GM21381 (cell line): ENCODE measurements around the gene MSX2.
"Not testable (repeated sequence)": the region's sequence is repeated elsewhere in the genome, so short reads cannot be mapped to it uniquely, and the experiment has no call there.

Experiments used
- ATAC-seq: cut with Tn5 transposase; IDR thresholded peaks from one replicate; pipeline ENCODE4 v1.9.1; 2021; ENCODE audit warnings: mild to moderate bottlenecking, moderate library complexity; ENCODE audit not compliant: unreplicated experiment

The MSX2 gene

DNA sequence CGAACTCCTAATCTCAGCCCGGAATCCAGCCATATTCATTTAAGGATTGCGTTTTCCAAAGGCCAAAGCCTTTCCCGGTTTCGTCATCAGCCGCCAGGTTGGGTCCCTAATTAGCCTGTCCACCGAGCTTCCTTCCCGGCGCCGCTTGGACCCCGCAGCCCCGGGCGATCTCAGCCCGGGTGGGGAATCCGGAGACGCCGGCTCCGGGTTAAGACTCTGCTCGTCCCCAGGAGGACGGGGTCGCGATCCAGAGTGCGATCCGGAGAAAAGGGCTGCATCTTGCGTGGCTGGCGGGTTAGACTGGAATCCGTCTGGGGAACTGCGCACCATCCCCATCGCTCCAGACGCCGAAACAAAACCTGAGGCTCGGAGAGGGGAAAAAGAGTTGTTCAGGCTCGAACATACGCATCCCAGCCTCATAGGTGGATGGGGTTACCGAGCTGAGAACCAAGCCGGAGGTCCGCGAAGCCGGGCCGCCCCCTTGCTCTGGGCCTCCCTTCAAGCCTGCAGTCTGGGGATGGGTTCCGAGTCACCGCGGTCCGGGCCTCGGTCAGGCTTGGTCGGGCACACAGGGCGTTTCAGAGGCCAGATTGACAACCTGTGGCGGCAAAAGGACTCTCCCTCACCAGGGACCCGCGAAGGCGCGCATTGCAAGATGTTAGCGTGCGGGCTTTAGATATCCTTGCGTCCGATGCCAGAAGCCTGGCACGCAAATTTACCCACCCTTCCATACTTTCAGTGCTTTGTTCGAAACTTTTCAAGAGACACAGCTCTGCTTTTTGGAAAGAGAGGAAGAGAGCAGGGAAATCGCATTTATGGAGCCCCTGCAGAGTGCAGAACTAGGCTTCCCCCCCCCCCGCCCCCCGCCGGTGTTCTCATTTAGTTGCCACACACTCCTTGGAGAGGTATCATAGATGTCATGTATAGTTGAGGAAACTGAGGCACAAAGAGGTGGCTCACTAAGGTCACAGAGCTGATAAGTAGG lies 7.9 kb downstream of the MSX2 start:
- ATAC-seq = no peak

DNA sequence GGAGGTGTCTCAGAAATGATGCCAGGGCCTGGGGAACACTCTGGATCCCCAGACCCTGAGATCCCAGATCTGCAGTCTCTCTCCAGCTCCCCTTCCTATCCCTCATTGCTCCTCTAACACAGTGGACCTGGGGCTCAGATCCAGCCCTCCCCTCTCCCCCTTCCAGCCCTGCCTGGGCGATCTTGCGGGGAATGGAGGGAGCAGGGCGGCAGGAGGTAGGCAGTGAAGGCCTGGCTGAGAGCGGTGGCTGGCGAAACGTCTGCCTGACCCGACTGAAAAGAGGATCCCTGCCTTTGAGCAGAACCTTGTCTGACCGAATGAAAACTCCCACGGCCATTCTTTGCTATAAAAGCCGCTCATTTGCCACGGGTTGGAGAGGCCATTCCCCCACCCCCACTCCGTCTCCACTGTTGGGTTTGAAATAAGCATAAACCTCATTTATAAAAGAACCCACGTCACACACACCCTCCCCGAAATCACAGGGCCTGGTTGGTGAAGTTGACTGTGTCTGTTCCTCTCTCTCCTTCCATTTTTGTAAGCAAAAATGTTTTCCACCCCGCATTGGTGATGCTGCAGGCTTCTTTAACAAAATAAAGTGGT lies 8.8 kb downstream of the MSX2 start:
- no peak for ATAC-seq

DNA sequence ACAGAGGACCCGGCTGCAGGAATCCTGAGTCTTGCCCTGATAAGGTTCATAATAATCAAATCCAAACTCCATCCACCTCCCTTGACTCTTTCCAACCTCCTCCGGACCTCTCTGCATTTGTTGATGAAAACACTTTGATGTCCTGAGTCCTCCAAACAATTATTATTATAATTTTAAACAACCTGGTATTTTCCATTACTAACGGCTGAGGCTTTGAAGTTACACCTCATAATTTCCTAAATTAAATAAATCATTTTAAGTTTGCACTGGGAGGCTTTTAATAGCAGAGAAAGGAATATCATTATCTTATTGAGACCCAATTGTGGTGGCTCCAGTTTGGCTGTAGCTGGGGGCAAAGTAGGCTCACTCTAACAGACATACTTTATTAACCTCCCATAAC lies 9.5 kb downstream of the MSX2 start:
- no peak for ATAC-seq

DNA sequence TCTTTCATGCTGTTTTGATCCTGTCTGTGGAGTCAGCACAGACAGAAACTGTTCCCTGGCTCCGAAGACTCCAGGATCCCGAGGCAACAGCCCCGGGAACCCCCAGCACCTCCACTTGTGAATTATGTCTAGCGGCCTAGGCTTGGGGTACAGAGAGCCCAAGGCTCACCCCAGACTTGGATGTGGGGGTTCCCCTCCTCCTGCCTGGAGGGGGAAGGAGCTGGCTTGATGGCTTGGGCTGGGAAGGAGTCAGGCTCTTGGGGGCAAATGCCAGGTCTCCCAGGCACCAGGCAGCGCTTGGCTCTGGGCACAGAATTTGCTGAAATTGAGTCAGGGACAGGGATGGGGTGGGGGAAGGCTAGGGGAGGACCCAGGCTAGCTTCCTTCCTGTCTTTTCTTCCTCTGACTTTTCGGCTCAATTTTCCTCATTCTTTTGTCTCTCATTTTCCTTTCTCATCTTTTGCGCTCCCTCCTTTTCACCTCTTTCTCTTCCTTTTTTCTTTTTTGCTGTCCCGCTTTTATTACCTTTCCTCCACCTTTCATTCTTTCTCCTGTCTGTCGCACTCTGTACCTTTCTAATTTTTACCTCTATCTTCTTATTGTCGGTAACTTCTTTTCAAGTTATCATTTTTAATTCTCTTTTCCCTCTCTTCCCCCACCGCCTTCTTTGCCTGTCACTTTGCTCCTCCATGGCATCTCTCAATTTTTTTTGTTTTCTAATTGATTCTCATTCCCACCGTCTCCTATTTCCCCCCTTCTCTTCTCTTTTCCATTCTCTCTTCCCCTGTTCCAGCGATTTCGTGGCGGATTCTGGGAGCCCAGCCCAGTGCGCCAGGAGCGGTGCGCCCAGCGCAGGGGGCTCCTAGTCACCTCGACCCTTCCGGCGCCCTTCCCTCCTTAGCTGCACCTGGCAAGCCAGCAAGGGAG lies 10.5 kb downstream of the MSX2 start:
- no peak for ATAC-seq

DNA sequence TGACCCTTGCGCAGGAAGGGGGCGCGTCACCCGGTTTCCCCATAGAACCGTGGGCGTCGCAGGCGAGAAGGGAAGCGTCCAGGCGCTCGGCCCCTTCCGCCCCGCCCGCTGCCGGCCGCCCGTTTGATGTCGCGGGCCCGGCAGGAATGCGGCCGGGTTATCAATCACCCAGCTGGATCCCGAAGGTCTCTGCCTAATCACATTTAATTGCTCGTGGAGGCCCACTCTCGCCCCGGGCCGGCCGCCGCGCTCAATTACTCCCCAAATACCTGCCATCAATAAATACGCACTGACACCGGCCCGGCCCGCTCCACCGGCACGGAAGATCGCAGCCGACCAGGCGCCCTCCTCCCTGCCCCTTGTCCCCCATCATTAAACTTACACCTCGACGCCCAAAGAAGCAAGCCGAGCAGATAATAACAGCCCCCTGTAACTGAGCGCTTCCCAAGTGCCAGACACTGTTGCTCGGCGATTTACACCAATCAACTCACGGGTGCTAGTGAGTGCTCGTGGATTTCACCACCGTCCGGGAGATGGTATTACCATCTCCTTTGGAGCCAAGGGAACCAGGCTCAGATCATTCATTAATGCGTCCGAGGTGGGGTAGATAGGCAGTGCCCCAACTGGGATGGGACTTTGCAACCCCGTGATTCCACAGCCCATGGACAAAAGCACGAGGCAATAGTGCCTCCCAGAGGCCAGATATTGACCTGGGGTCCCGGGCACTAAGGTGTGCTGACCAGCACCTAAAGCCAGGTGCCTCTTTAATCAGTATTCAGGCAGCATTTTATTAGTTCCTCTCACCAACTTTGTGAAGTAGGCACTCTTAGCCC lies 11.3 kb downstream of the MSX2 start:
- no peak for ATAC-seq

DNA sequence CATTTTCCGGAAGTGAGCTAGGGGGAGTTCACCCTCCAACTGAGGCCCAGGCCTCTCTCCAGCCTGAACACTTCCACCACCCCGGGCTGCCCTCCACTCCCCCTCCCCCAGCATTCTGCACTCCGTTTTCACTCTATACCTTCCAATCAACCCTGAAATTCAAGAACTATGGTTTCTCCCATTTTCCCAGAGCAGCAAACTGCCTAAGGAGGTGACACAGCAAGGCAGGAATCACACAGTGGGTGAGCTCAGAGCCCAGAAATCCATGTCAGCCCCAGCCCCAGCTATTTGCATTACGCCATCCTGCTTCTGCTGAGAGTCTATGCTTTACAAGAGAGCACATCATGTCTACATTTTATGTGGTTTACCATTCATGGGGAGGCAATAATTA lies 11.9 kb downstream of the MSX2 start:
- no peak for ATAC-seq

DNA sequence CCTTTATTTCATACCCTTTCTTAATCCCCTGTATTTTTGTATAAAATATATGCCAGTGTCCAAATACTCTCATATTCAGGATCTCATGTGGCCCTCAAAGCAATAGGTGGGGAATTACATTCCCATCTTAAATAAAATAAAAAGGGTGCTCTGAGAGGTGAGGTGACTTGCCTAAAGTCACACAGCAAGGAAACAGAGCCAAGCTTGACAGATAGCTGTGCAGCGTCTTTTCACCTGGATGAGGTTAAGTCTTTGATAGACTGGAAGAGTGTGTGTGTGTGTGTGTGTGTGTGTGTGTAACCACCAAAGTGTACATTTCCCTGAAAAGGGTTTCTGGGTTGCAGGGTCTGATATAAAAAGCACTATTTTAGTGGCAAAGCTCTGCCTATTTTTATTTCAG lies 12.4 kb downstream of the MSX2 start:
- no peak for ATAC-seq

DNA sequence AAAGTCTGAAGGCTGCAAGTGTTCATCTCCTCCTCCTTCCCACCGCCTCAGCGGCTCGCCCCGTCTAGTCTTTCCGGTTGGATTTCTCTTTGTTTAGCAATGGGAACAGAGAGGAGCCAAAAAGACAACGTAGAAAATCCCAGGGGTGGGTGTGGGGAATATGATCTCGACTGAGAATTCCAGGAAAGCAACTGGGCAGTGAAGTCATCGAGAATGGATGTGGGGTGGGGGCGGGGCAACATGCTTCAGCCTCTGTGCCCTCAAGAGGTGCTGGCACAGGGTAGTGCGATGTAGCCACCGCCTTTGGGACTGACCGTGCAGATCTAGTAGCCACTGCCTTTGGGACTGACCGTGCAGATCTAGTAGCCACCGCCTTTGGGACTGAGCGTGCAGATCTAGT lies 12.9 kb downstream of the MSX2 start:
- ATAC-seq = no peak

DNA sequence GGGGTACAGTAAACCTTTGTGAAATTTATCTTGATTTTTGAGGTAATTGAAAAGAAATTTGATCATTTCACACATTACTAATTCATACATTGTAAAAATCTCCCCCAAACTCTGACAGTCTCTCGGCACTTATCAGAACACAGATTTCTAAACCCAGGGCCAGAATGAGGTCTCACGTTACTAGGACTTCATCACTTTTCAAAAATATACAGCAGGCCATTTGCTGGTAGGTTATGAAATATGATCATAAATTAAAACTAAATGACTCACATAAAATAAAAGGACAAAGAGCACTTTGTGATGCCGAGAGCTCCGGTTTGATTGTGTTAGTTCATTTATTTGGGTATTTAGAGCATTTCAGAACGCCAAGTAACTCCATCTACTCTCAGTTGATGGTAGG lies 17.0 kb downstream of the MSX2 start:
- ATAC-seq = no peak

DNA sequence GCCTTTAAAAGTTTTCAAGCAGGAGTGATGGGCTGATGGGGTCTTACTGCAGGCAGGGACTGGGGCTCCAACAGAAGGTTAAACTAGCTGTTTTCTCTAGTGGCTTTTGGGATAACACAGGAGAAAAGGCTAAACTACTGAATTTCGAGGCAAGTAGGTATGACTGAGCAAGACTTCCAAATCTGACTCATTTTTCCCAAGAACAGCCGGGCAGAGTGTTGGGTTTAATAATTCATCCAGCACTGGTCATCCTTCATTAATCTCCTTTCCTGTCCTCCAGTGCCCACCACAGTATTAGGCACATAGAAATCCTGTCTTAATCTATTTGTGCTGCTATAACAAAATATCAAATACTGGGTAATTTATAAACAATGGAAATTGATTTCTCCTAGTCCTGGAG lies 20.5 kb downstream of the MSX2 start:
- no peak for ATAC-seq

DNA sequence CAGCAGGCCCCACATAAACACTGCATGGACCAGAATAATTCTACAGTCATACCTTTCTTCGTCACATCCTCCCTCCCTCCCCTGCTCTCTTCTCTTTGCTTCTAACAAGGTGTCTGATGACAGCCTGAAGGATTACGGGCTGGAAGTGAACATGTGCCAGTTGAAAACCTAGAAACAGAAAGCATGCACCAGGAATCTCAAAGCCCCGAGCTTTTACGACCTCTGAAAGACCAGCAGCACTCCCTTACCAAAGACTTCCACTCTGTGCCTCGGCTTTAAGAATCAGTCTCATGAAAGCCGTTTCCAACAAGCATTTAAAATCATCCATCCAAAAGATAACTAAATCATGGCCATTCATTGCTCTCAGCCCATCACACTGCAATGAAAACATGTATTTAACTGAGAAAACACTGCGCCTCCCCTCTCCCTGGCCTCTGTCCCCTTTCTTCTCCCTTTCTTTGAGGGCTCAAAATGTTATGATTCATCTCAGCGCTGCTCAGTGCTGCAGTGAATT lies 21.3 kb downstream of the MSX2 start:
- no peak for ATAC-seq

DNA sequence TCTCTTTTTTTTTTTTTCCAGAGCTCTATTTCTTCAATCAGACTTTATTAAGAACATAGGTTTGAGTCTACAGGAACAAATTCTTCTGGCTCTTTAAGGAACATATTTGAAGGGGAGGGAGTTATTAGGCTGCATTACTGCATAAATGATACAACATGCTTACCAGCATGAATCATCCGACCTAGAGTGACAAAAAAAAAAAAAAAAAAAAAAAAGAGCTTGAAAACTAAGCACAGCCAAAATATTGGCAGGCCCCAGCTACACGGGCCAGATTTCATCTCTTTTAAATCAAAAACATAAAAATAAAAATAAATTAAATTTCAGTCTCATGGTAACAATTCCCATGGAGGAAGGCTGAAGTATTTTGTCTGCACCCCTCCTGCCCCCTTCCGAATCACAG lies 26.3 kb downstream of the MSX2 start:
- no peak for ATAC-seq

DNA sequence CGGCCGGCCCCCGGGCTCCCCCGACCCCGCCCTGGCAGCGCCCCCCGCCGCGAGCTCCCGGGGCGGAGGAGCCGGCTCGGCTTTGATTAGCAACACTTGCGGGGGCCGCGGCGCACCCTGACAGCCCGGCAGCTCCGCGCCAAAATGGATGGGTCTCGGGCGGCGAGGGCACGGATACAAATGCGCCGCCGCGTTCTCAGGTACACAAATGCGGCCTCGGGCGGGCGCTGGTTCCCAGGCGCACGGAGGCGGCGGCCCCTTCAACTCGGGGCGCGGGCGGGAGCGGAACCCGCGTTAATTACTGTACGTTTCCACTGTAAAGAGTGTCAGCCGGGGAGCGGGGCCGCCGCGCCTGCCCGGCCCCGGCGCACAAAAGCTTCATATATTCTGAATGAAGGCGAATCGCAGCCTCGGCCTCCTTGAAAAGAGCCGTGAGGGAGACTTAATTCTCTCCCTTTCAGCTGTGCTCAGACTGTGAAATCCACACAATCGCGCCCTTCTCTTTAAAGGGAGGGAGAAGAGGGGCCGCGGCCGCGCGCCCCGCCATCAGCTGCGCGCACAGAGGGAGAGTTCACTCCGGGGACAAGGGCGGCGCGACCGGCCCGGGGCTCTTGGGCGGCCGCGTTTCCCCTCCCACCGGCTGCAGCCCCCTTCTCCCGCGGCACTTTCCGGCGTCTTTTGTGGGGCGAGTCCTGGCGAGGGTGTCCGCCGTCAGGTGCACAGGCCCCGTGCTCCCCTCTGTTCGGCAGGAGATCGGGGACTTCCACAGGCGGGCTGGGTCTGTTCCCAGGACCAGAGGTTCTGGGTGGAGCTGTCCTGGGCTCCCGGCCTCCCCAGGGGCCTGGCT lies 27.0 kb downstream of the MSX2 start:
- no peak for ATAC-seq

DNA sequence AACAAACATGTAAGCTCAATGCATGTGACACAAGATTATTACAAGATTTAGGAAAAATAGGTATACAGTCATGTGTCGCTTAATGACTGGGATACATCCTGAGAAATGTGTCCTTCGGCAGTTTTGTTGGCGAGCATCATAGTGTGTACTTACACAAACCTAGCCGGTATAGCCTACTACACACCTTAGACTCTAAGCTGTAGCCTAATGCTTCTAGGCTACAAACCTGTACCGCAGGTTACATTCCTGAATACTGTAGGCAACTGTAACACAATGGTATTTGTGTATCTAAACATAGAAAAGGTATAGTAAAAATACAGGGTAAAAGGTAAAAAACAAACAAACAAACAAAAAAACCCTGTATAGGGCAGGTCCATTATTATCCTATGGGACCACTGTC lies 27.7 kb downstream of the MSX2 start:
- no peak for ATAC-seq

DNA sequence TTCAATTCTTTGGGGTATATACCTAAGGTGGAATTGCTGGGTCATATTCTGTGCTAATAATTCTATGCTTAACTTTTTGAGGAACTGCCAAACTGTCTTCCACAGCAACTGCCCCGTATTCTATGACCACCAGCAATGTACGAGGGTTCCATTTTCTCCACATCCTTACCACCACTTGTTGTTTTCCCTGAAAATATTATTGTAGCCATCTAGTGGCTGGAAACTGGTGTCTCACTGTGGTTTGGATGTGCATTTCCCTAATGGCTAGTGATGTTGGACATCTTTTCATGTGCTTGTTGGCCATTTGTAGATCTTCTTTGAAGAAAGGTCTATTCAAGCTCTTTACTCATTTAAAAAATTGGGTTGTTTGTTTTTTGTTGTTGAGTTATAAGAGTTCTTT lies 30.7 kb downstream of the MSX2 start:
- ATAC-seq = no peak

DNA sequence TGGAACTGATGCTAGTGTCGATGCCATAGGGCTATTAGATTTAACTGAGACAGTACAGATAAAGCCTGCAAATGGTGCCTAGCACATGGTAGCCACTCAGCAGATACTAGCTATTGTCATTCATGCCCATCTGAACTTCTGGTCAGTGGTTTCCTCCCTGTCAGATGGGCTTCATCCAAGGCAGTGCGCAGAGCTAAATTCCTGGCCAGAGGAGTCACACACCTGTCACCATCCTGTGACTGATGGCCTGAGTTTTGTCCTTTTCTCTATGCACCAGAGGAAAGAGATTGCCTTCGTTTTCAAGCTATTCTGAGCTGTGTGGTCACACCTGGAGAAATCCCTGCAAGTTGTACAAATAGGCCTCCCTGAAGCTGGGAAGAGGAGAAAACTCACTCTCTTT lies 34.7 kb downstream of the MSX2 start:
- ATAC-seq = no peak

DNA sequence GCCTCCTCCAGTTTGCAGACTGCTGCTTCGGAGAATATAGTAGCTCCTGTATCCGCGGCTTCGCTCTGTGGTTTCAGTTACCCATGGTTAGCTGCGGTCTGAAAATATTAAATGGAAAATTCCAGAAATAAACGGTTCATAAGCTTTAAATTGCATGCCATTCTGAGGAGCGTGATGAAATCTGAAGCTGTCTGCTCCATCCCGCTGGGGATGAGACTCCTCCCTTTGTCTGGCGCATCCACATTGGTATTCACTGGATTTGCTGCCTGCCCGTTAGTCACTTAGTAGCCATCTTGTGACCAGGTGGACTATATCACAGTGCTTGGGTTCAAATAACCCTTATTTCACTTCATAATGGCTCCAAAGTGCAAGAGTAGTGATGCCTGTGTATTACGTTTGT lies 36.3 kb downstream of the MSX2 start:
- no peak for ATAC-seq

DNA sequence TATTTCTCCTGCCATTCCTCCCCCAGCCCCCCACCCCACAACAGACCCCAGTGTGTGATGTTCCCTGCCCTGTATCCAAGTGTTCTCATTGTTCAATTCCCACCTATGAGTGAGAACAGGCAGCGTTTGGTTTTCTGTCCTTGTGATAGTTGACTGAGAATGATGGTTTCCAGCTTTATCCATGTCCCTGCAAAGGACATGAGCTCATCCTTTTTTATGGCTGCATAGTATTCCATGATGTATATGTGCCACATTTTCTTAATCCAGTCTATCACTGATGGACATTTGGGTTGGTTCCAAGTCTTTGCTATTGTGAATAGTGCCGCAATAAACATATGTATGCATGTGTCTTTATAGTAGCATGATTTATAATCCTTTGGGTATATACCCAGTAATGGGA lies 37.0 kb downstream of the MSX2 start:
- ATAC-seq = not testable (repeated sequence)

DNA sequence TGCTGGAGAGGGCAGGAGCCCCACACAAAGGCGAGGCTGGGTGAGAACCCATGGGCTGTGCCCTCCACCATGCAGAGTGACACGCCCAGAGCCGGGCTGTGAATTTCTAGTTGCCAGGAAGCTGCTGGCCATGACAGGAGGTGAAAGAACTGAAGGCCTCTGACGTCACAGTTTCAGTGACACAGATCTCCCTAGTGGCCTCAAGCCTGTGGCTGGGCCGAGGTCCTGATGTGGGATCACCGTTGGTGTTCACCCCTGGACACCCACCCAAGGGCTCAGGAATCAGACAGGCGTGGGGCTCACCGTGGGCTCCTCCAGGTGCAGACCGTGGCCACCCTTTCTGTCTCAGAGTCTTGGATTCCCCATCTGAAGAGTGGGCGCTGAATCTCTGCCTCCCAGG lies 39.9 kb downstream of the MSX2 start:
- no peak for ATAC-seq
